ENCODE measurements around the gene SND1. TPM values are rescaled to one million over a fixed set of nuclear protein-coding genes. Genes with fewer than 3 reads are reported as not detected.
A peak's percentile ranks its signal among the peaks of the same experiment; 100 is the strongest.

The SND1 gene
- total RNA-seq, 4 donors from 2014 or later: 62.0 to 89.4 (median 82.1) TPM

DNA sequence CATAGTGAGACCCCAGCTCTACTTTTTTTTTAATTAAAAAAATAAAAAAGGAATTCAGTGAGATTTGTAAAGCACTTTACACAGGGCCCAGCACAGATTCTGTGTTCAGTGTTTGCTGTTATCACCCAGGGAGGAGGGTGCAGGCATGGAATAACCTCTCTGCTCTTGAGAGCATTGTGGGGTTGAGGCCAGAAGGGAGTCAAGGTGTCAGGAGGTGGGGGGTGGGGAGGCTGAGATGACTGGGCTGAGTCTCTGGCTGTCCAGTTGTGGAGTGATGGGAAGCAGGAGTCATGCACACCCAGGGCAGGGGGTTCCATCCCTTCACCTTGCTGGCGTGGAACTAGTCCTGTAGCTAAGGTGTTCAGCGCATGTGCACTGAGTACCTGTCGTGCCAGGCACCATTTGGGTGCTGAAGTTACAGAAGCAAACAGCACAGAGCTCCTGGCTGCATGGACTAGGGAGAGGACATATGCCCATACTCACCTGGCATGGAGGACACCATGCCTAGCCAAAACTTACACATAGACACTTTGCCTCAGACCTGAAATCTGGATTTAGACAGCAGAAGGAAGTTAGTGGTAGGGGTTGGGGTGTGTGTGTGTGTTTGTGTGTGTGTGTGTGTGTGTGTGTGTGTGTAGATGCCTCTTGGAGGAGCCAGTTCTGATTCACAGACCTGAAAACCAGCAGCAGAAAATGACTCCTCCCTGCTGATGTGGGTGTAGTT lies 448.4 kb downstream of the SND1 start:
- 83 to 97% methylated on average over 3 of the region's 3 CpGs for WGBS, 2 donors
- H3K4me3 ChIP-seq (ENCODE audit: low read depth, poor library complexity, severe bottlenecking): no peak overlapping the region
- TF ChIP-seq POLR2A (IDR thresholded peaks at IDR 0.05) (no peak), CTCF (IDR thresholded peaks at IDR 0.05) (no peak)
- intact Hi-C loops (cut with DNase I; ENCODE audit: low total_unique reads): no loop called here
- DNase-seq (ENCODE audit: low spot score in 2 of 2): no peak

GRCh38 chr7:128100949-128101713 lies 449.1 kb downstream of the SND1 start:
- no peak for DNase-seq (ENCODE audit: low spot score in 2 of 2)
- no peak for TF ChIP-seq POLR2A (IDR thresholded peaks at IDR 0.05)
- TF ChIP-seq CTCF (IDR thresholded peaks at IDR 0.05): no peak
- 58 to 67% methylated on average over 9 of the region's 10 CpGs for WGBS, 2 donors
- no peak overlapping the region for H3K4me3 ChIP-seq (ENCODE audit: low read depth, poor library complexity, severe bottlenecking)
- intact Hi-C loops (cut with DNase I; ENCODE audit: low total_unique reads): no loop called here

DNA sequence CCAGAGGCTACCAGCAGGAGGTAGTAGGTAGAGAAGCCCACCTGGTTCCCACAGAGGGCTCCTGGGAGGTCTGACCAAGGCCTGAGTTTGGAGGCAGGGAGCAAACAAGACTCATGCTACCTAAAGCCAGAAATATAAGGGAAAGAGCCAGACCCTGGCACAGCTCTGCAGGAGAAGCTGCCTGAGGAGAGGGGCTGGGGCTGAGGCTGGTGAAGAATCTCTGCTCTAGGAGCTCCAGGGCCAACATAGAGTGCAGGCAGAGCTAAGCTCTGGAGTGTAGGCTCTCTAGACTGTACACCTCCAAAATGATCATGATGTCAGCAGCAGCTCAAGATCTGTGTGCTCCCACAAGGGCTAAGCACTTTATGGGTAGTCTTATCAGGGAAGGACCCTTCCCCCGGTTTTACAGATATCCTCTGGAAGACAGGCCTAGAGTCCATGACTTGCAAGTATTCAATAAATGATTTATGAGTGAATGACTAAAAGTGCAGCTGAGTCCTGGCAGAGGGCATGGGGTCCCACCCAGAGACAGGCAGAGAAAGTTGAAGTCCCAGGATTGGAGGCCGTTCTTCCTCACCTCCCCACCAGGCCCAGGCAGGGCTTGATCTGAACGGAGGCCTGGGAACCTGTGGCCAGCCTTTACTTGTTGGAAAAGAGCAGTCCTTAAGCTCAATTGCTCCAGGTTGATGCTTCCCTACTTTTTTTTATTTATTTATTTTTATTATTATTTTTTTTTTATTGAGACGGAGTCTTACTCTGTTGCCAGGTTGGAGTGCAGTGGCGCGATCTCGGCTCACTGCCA lies 450.7 kb downstream of the SND1 start:
- no peak overlapping the region for H3K4me3 ChIP-seq (ENCODE audit: low read depth, poor library complexity, severe bottlenecking)
- WGBS, 2 donors: 72 to 84% methylated on average over 7 of the region's 7 CpGs
- DNase-seq (ENCODE audit: low spot score in 2 of 2): no peak
- TF ChIP-seq CTCF (IDR thresholded peaks at IDR 0.05) (no peak), POLR2A (IDR thresholded peaks at IDR 0.05) (no peak)
- intact Hi-C loops (cut with DNase I; ENCODE audit: low total_unique reads): no loop called here

DNA sequence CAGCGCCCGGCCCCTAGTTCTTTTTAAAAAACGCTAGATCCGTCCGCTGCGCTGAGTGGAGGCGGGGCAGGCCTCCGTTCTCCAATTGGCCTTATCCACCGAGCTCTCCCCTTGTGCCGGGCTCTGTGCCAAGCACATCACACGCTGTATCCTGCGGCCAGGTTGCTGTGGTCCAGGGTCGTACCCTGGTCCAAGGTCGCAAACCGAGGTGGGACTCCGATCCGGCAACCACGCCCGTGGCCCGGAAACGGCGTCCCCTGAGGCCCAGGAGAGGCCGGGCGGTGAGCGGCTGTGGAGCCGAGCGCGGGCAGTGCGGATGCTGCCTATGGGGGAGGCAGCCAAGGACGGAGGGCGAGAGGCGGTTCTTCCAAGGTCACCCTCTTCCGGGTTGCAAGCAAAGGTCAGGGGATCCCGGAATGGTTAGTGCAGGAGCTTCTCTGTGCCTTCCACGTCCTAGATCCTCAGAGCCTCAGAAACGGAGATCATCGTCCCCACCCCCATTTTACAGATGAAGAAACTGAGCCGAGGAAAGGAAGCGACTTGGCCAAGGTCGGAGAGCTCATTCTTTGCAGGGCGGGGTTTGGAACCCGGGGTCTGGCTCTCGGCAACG lies 451.6 kb downstream of the SND1 start:
- intact Hi-C loops (cut with DNase I; ENCODE audit: low total_unique reads): no loop called here
- TF ChIP-seq POLR2A (IDR thresholded peaks at IDR 0.05): no peak
- no peak for DNase-seq (ENCODE audit: low spot score in 2 of 2)
- H3K4me3 ChIP-seq (ENCODE audit: low read depth, poor library complexity, severe bottlenecking): peak overlapping the region; percentile 10
- 13 to 16% methylated on average over 33 of the region's 44 CpGs for WGBS, 2 donors

DNA sequence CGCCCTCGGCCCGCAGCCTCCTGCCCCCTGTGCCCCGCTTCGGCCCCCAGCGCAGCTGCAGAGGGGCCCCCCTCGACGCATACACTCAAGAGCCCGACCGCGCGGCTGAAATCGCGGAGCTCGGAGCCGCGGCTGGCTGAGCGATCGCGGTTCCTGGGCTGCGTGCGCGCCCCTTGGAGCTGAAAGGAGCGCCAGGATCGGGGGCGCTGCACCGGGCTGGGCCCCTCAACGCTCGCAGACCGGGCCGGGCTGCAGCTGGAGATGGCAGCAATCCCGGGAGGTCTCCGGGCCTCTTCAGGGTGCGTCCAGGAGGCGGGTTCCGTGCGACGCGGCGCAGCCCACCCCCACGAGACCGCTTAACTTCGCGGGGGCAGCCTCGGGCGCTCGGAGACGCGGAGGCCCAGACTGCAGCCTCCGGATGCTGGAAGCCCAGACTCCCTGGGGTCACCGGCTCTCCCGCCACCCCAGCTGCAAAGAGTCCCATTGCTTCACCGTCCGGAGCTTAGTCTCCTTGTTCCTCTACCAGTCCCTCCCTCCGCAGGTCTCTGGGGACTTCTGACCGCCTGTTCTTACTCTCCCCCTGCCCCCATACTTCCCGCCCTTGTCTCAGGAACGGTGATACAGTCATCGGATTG lies 452.2 kb downstream of the SND1 start:
- 5 to 6% methylated on average over 19 to 55 of the region's 59 CpGs for WGBS, 2 donors
- TF ChIP-seq POLR2A (IDR thresholded peaks at IDR 0.05): no peak
- no peak for TF ChIP-seq CTCF (IDR thresholded peaks at IDR 0.05)
- intact Hi-C loops (cut with DNase I; ENCODE audit: low total_unique reads): no loop called here
- H3K4me3 ChIP-seq (ENCODE audit: low read depth, poor library complexity, severe bottlenecking): peak overlapping the region; percentile 10
- no peak for DNase-seq (ENCODE audit: low spot score in 2 of 2)
